MM.1S (cell line): ENCODE data around the gene RIIAD1.

Experiments
- DNase-seq: peaks from one replicate; pipeline ENCODE4 v3.0.0-alpha.2; 2015
- H2AFZ ChIP-seq: fragments of 300-600 bp; sonication (generic); 2 replicates; pipeline ENCODE4 v1.6.0; 2016; ENCODE audit warnings: antibody characterized with exemption, low read length
- H3F3A ChIP-seq: fragments of 300-600 bp; sonication (generic); 2 replicates; pipeline ENCODE4 v1.6.1; 2016; ENCODE audit warnings: mild to moderate bottlenecking, antibody characterized with exemption, low read length, moderate library complexity, mixed read lengths; ENCODE audit not compliant: insufficient read depth
- H3K27ac ChIP-seq: fragments of 300-600 bp; sonication (generic); 2 replicates; pipeline ENCODE4 v1.5.1; 2016; ENCODE audit warnings: mild to moderate bottlenecking, low read length
- H3K27me3 ChIP-seq: fragments of 300-600 bp; sonication (generic); replicated peaks from 2 replicates; pipeline ENCODE4 v1.6.0; 2016; ENCODE audit warnings: low read length; ENCODE audit not compliant: insufficient read depth
- H3K36me3 ChIP-seq: fragments of 300-600 bp; sonication (generic); replicated peaks from 2 replicates; pipeline ENCODE4 v1.6.1; 2016; ENCODE audit warnings: mild to moderate bottlenecking, low read length, mixed read lengths; ENCODE audit not compliant: insufficient read depth
- H3K4me1 ChIP-seq: fragments of 300-600 bp; sonication (generic); 2 replicates; pipeline ENCODE4 v1.6.1; 2016; ENCODE audit warnings: low read length, mixed read lengths
- H3K4me2 ChIP-seq: fragments of 300-600 bp; sonication (generic); 2 replicates; pipeline ENCODE4 v1.6.0; 2016; ENCODE audit warnings: low read depth, low read length
- H3K4me3 ChIP-seq: fragments of 300-600 bp; sonication (generic); 2 replicates; pipeline ENCODE4 v1.5.1; 2016; ENCODE audit warnings: low read length, mixed read lengths
- H3K79me2 ChIP-seq: fragments of 300-600 bp; sonication (generic); 2 replicates; pipeline ENCODE4 v1.6.1; 2016; ENCODE audit warnings: mixed run types, low read length, mixed read lengths
- H3K9ac ChIP-seq: fragments of 300-600 bp; sonication (generic); 2 replicates; pipeline ENCODE4 v1.6.1; 2016; ENCODE audit warnings: low read length, mixed read lengths
- H3K9me2 ChIP-seq: fragments of 300-600 bp; sonication (generic); replicated peaks from 2 replicates; pipeline ENCODE4 v1.6.1; 2016; ENCODE audit warnings: mild to moderate bottlenecking, low read length, mixed read lengths; ENCODE audit not compliant: insufficient read depth
- H3K9me3 ChIP-seq: fragments of 300-600 bp; sonication (generic); replicated peaks from 2 replicates; pipeline ENCODE4 v1.6.1; 2016; ENCODE audit warnings: mild to moderate bottlenecking, low read length, mixed read lengths; ENCODE audit not compliant: insufficient read depth
- H4K20me1 ChIP-seq: fragments of 300-600 bp; sonication (generic); 2 replicates; pipeline ENCODE4 v1.6.1; 2016; ENCODE audit warnings: mild to moderate bottlenecking, low read length, moderate library complexity, mixed read lengths; ENCODE audit not compliant: insufficient read depth
- CTCF ChIP-seq: fragments of 300-600 bp; sonication (generic); IDR thresholded peaks from 2 replicates; pipeline ENCODE4 v1.5.1; 2016; ENCODE audit warnings: antibody characterized with exemption, low read length, mixed read lengths
- EZH2 ChIP-seq: fragments of 300-600 bp; sonication (generic); optimal IDR thresholded peaks from 2 replicates; pipeline ENCODE3; 2017; ENCODE audit warnings: low read depth, mild to moderate bottlenecking, antibody characterized with exemption, low read length, mixed read lengths
- EZH2phosphoT487 ChIP-seq: fragments of 300-600 bp; sonication (generic); IDR thresholded peaks from 2 replicates; pipeline ENCODE4 v1.6.1; 2018; ENCODE audit warnings: antibody characterized with exemption, low read length

RIIAD1 gene

GRCh38 chr1:151703813-151704212, 17.5 kb upstream of the RIIAD1 start:
- no peak overlapping the region for H3K4me2 ChIP-seq
- H3K36me3 ChIP-seq = no peaks in the 10 kb centered on the region
- H3K79me2 ChIP-seq = no peaks in the 10 kb centered on the region
- H3K4me1 ChIP-seq = 0 out of 2 replicates have a peak, but pooled peaks cover 8% of the 10 kb centered on the region
- no peak overlapping the region for H3K9ac ChIP-seq
- H4K20me1 ChIP-seq = no peaks in the 10 kb centered on the region
- TF ChIP-seq CTCF (no peak), EZH2phosphoT487 (no peak), EZH2 (no peak)
- H3K9me2 ChIP-seq = no peaks in the 10 kb centered on the region
- H3K27me3 ChIP-seq = peaks cover 9% of the 10 kb centered on the region
- H3F3A ChIP-seq = no peaks in the 10 kb centered on the region
- H2AFZ ChIP-seq = no peak overlapping the region
- H3K4me3 ChIP-seq = no peak overlapping the region
- DNase-seq = no peak
- no peak overlapping the region for H3K27ac ChIP-seq
- H3K9me3 ChIP-seq = no peaks in the 10 kb centered on the region

GRCh38 chr1:151704246-151704645, 17.1 kb upstream of the RIIAD1 start:
- Histone ChIP-seq H3K4me1 (0 out of 2 replicates have a peak, but pooled peaks cover 8% of the 10 kb centered on the region), H3K9me3 (no peaks in the 10 kb centered on the region), H2AFZ (no peak overlapping the region), H3K36me3 (no peaks in the 10 kb centered on the region), H3K27me3 (peaks cover 13% of the 10 kb centered on the region), H3K4me2 (no peak overlapping the region), H3K4me3 (no peak overlapping the region), H3K79me2 (no peaks in the 10 kb centered on the region), H3K27ac (no peak overlapping the region), H3K9me2 (no peaks in the 10 kb centered on the region), H3F3A (no peaks in the 10 kb centered on the region), H4K20me1 (no peaks in the 10 kb centered on the region), H3K9ac (no peak overlapping the region)
- no peak for TF ChIP-seq EZH2phosphoT487
- TF ChIP-seq EZH2 = no peak
- no peak for TF ChIP-seq CTCF
- no peak for DNase-seq

GRCh38 chr1:151705146-151705545, 16.2 kb upstream of the RIIAD1 start:
- Histone ChIP-seq H3K4me2 (no peak overlapping the region), H3K9ac (no peak overlapping the region), H3K36me3 (no peaks in the 10 kb centered on the region), H4K20me1 (no peaks in the 10 kb centered on the region), H3K4me3 (no peak overlapping the region), H3K9me2 (no peaks in the 10 kb centered on the region), H3K27ac (no peak overlapping the region), H2AFZ (no peak overlapping the region), H3K4me1 (0 out of 2 replicates have a peak, but pooled peaks cover 8% of the 10 kb centered on the region), H3K27me3 (peaks cover 21% of the 10 kb centered on the region), H3K79me2 (no peaks in the 10 kb centered on the region), H3F3A (no peaks in the 10 kb centered on the region), H3K9me3 (no peaks in the 10 kb centered on the region)
- DNase-seq = no peak
- TF ChIP-seq EZH2phosphoT487 = no peak

GRCh38 chr1:151705753-151706463, 15.4 kb upstream of the RIIAD1 start:
- Histone ChIP-seq H3K4me1 (0 out of 2 replicates have a peak, but pooled peaks cover 8% of the 10 kb centered on the region), H3K9me2 (no peaks in the 10 kb centered on the region), H3K36me3 (no peaks in the 10 kb centered on the region), H3K9ac (no peak overlapping the region), H3K27me3 (peaks cover 27% of the 10 kb centered on the region), H3K4me3 (no peak overlapping the region), H3F3A (no peaks in the 10 kb centered on the region), H3K79me2 (no peaks in the 10 kb centered on the region), H2AFZ (no peak overlapping the region), H3K27ac (no peak overlapping the region), H3K9me3 (no peaks in the 10 kb centered on the region), H3K4me2 (no peak overlapping the region), H4K20me1 (no peaks in the 10 kb centered on the region)
- DNase-seq = peak; percentile 6
- TF ChIP-seq EZH2 (no peak), EZH2phosphoT487 (no peak), CTCF (no peak)
